ENCODE measurements around the gene RNU5B-1.

Gene RNU5B-1

GRCh38 chr15:65286704-65287519 is 17.6 kb upstream of the RNU5B-1 start, which contains the start of gene PARP16:
PARP16 (minus strand) TSS chr15:65286883; CDS start chr15:65286426, 457 bp downstream.
- no peak for DNase-seq (ENCODE audit: low read depth, low spot score)
- H3K27ac ChIP-seq = peak within 1 kb of the TSS; percentile 42

DNA sequence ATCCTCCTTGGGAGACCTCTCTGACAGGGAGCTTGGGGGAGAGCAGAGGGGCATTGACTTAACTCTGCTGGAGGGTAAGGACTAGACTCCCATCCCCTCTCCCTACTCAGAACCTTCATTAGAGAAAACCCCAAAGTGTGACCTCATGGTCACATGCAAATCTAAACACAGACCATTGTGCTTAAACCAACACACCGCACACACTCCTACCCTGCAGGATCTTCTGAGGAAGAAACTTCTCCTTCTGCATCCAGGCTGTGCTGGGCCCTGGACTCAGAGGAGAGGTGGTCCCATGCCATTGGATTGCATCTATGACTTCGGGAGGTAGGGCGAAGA is 17.0 kb upstream of the RNU5B-1 start:
- H3K27ac ChIP-seq = no peak overlapping the region

GRCh38 chr15:65289261-65289854 is 15.1 kb upstream of the RNU5B-1 start:
- no peak for DNase-seq (ENCODE audit: low read depth, low spot score)
- H3K27ac ChIP-seq = no peak overlapping the region

More for the DNA sequence above, 17.0 kb upstream of the RNU5B-1 start:
- no peak for DNase-seq (ENCODE audit: low read depth, low spot score)

DNA sequence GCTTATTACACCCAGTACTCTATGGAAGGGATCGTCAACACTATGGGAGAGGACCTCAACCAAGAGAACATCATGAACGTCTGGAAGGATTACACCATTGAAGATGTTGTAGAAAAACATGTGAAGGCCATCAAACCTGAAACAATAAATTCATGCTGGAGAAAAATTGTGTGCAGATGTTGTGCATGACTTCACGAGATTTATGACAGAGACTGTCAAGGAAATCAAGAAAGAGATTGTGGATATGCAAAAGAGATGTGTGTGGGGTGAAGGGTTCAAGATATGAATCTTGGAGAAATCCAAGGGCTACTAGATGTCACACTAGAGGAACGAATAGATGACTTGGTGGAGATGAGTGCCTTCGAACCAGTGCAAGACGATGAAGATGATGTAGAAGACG is 14.2 kb upstream of the RNU5B-1 start:
- H3K27ac ChIP-seq = no peak overlapping the region

GRCh38 chr15:65292938-65293518 is 11.4 kb upstream of the RNU5B-1 start:
- DNase-seq (ENCODE audit: low read depth, low spot score) = peak; percentile 41
- H3K27ac ChIP-seq = no peak overlapping the region

More for the DNA sequence above, 14.2 kb upstream of the RNU5B-1 start:
- no peak for DNase-seq (ENCODE audit: low read depth, low spot score)

DNA sequence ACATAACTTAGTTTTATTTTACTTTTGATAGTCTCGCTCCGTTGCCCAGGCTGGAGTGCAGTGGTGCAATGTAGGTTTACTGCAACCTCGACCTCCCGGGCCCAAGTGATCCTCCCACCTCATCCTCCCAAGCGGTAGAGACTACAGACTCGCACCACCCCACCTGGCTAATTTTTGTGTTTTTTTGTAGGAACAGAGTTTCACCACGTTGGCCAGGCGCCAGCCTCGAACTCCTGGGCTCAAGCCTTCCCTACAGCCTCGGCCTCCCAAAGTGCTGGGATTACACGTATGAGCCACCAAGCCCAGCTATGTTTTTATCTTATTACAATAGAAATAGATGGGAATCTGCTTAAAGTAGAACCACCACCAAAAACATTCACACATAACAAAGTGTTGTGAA is 5.7 kb upstream of the RNU5B-1 start:
- no peak overlapping the region for H3K27ac ChIP-seq
- DNase-seq (ENCODE audit: low read depth, low spot score) = no peak

- DNase-seq (ENCODE audit: low read depth, low spot score) = no peak
- H3K27ac ChIP-seq = no peak overlapping the region
Measured at GRCh38 chr15:65300924-65301441, 3.5 kb upstream of the RNU5B-1 start.

DNA sequence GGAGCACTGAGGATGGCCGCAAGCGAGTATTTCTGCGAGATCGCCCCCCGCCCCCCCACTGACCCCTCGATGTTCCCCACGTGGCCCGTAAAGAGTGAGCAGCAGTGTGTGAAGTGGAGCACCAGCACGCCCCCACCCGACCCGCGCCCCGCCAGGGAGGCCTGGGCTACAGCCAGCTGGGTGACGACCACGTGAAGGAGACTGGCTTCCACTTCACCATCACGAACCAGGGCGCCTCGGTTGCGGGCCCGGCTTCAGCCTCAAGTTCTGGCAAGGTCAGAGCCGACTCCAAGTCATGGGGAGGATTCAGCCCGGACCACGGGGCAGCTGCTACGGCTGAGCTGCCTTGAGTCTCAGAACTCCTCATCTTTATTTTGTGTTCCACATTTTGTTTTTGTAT is 2.4 kb upstream of the RNU5B-1 start:
- no peak overlapping the region for H3K27ac ChIP-seq
- DNase-seq (ENCODE audit: low read depth, low spot score) = no peak

DNA sequence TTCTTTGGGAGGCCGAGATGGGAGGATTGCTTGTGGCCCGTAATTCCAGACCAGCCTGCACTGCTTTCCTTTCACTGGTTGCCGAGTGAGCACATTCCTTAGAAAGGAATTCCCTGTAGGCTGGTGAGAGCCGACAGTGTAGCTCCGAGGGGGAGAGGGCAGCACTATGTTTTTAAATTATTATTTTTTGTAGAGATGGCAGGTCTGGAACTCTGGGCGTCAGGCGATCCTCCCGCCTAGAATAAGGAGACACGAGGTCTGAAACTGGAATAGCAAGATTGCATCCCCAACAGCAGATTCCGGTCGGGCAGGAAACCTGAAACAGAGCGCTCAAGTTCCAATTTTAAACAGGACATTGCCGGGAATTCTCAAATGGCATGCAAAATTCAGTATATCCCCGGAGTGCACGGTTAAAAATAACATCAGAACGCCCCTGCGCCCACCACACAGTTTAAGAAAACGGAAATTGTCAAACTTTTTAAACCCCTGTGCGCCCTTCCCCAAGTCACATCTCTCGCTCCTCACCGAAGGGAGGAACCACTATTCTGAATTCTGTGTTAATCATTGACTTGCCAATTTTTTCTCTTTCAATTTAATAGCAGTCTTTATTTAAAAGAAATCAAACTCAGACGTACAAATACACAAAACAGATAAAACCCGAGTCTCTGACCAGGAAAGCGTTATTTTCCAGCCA is 643 bp upstream of the RNU5B-1 start:
- no peak for DNase-seq (ENCODE audit: low read depth, low spot score)
- H3K27ac ChIP-seq = peak overlapping the region; percentile 69

- peak overlapping the region; percentile 69 for H3K27ac ChIP-seq
- DNase-seq (ENCODE audit: low read depth, low spot score) = peak; percentile 97
Measured at GRCh38 chr15:65305150-65305758, 777 bp downstream of the RNU5B-1 start.

- no peak overlapping the region for H3K27ac ChIP-seq
- no peak for DNase-seq (ENCODE audit: low read depth, low spot score)
Measured at GRCh38 chr15:65305776-65306175, 1.3 kb downstream of the RNU5B-1 start.

DNA sequence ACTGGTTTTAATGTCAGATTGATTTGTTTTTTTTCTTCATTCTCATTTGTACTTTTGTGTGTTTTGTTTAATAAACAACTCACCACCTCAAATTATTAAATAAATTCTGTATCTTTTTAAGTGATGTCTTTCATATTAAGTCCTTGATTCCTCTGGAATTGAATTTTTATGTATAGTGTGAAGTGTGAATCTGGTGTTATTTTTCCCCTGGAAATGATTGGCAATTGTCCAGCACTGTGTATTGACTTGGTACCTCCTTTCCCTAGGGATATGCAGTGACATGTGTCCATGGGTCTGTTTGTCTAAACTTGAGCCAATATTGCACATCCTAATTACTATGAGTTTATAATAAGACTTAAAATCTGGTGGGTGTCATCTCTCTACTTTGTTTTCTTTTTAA is 2.1 kb downstream of the RNU5B-1 start:
- no peak overlapping the region for H3K27ac ChIP-seq
- no peak for DNase-seq (ENCODE audit: low read depth, low spot score)

DNA sequence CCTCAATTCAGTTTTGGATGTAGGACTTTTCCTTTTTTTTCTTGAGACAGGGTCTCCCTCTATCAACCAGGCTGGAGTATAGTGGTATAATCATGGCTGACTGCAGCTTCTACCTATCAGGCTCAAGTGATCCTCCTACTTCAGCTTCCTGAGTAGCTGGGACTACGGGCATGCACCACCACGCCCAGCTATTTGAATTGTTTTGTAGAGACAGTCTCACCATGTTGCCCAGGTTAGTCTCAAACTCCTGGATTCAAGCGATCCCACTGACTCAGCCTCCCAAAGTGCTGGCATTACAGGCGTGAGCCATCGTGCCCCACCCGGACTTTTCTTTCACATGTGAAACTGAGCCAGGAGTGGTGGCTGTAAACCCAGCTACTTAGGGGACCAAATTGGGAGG is 3.5 kb downstream of the RNU5B-1 start:
- no peak for DNase-seq (ENCODE audit: low read depth, low spot score)
- peak overlapping the region; percentile 17 for H3K27ac ChIP-seq

DNA sequence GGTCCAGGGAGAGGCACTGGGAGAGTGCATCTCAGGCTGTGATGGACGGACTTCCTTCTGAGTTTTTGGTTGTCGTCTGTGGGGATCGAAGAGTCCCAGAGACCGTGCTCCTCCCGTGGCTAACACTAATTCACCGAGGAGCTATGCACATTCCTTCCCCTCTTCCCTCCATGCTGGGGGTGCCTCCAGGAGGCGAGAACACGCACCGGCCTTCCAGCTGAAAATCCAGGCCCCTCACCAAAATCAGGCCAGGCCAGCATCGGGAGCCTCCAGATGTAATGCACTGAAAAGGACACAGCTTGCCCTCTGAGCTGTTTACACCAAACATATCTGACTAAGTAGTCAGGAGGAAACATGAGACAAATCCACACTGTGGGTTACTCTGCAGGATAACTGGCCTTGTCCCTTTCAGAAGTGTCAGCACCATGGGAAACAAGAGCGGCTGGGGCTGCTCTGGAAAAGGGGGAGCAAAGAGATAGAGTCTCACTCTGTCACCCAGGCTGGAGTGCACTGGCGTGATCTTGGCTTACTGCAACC is 5.5 kb downstream of the RNU5B-1 start:
- H3K27ac ChIP-seq = no peak overlapping the region
- DNase-seq (ENCODE audit: low read depth, low spot score) = no peak

DNA sequence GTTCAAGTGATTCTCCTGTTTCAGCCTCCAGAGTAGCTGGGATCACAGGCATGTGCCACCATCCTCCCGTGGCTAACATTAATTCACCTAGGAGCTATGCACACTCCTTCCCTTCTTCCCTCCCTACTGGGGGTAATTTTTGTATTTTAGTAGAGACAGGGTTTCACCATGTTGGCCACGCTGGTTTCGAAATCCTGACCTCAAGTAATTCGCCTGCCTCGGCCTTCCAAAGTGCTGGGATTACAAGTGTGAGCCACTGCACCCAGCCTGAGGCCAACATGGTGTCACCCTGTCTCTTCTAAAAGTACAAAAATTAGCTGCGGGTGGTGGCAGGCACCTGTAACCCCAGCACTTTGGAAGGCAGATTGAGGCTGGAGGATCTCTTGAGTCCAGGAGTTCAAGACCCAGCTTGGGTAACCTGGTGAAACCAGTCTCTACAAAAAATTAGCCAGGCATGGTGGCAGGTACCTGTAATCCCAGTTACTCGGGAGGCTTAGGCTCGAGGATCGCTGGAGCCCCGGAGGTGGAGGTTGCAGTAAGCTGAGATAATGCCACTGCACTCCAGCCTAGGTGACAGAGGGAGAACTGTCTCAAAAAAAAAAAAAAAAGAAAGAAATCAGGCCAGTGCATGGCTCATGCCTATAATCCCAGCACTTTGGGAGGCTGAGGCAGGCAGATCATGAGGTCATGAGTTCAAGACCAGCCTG is 6.1 kb downstream of the RNU5B-1 start:
- H3K27ac ChIP-seq = no peak overlapping the region
- DNase-seq (ENCODE audit: low read depth, low spot score) = no peak

DNA sequence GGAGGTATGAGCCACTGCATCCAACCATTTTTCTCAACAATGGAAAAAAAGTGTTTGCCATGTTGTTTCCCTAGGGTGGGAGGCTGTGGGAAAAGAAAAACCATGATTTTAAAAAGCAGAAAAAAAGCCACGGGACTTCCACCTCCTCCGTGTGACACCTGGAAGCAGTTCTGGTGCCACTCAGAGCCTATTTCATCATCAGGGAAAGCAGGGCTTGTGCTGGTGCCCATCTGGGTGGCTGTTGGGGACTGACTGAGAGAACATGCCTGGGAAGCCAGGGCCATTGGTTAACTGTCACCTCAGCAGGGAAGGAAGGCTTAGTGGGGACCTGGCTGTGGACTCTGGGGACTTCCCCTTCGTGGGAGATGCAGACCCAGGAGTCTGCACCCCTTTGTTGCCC is 7.3 kb downstream of the RNU5B-1 start:
- H3K27ac ChIP-seq = no peak overlapping the region
- DNase-seq (ENCODE audit: low read depth, low spot score) = no peak

DNA sequence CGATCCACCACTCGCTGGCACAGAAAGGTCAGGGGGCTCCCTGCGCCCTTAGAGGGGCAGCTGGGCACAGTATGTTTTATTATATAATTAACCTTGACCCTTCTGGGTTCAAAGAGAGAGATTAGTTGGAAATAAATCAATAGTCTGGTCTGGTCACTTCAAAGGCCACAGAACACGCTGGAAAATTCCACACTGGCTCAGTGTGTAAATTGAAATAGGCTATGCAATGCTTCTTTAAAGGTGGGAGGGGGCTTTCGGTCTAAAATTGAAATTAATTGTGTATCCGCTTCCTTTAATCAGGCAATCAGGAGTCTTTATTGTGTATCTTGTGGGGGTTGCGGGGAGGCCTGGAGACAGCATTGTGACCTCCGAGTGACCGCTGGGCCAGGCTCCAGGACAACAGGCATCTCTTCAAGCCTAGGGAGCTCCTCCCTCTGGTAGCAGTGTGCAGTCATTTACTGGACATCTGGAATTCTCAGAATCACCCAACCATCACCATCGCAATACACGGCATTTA is 8.0 kb downstream of the RNU5B-1 start:
- DNase-seq (ENCODE audit: low read depth, low spot score) = no peak

GRCh38 chr15:65318870-65319356 is 14.4 kb downstream of the RNU5B-1 start:
- DNase-seq (ENCODE audit: low read depth, low spot score) = no peak
- H3K27ac ChIP-seq = no peak overlapping the region

More for the DNA sequence above, 8.0 kb downstream of the RNU5B-1 start:
- no peak overlapping the region for H3K27ac ChIP-seq

DNA sequence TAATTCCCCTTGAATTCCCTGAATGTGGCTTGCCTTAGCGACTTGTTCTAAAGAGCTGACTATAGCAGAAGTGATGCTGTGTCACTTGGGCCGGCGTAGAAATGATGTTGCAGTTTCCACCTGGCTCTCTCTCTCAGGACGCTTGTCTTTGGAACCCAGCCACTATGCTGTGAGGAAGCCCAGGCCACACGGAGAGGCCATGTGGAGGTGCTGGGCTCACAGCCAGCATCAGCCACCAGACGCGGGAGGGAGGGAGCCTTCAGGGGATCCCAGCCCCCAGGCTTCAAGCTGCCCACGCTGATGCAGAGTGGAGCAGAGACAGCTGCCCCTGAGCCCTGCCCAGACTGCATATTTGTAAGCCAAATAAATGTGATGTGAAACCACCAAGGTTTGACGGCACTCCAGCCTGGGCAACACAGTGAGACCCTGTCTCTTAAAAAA is 18.6 kb downstream of the RNU5B-1 start:
- no peak for DNase-seq (ENCODE audit: low read depth, low spot score)
- H3K27ac ChIP-seq = no peak overlapping the region
